Prostate gland (tissue), 2 donors: ENCODE measurements around the gene AKR1A1.

Experiments used
- POLR2A ChIP-seq: fragments of 450-650 bp; IDR thresholded peaks from one replicate; pipeline ENCODE4 v1.6.1; 2016; ENCODE audit warnings: antibody characterized with exemption, mild to moderate bottlenecking
- POLR2AphosphoS5 ChIP-seq: sonication (generic); formaldehyde crosslinking; IDR thresholded peaks from one replicate; pipeline ENCODE4 v1.6.1; 2017; ENCODE audit warnings: antibody characterized with exemption
- TF ChIP-seq, protein P1 (sequence below), 4 experiments: fragments of 200-600 bp in 2 of 4; fragments of 450-650 bp in 2 of 4; sonication (generic) in 2 of 4; IDR thresholded peaks; 1 replicate in 3 of 4; 2 replicates in 1 of 4; pipeline ENCODE4 v1.5.1; 2016 to 2019; ENCODE audit warnings: antibody characterized with exemption in 4 of 4, mild to moderate bottlenecking in 2 of 4, moderate library complexity in 2 of 4

DNA sequence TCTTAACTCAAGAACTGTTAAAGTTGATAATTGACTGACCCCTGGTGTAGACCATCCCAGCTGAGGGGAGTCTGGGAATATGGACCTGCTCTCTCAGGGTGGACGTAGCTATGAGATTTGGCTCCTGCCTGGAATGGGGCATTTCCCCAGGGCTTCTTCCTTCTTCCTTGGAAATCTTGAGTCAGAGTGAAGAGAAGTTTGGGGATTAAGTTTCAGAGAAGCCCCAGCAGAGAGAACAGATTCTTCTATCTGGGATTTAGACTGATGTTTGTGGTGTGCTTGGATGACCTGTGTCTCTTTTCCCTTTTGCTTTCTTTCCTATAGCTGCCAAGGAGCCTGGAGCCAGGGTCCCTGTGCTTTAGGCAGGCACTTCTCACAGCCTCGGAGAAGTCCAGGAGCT is 13.2 kb downstream of the AKR1A1 start:
- TF ChIP-seq POLR2A, result no peak
- TF ChIP-seq, protein P1, sequence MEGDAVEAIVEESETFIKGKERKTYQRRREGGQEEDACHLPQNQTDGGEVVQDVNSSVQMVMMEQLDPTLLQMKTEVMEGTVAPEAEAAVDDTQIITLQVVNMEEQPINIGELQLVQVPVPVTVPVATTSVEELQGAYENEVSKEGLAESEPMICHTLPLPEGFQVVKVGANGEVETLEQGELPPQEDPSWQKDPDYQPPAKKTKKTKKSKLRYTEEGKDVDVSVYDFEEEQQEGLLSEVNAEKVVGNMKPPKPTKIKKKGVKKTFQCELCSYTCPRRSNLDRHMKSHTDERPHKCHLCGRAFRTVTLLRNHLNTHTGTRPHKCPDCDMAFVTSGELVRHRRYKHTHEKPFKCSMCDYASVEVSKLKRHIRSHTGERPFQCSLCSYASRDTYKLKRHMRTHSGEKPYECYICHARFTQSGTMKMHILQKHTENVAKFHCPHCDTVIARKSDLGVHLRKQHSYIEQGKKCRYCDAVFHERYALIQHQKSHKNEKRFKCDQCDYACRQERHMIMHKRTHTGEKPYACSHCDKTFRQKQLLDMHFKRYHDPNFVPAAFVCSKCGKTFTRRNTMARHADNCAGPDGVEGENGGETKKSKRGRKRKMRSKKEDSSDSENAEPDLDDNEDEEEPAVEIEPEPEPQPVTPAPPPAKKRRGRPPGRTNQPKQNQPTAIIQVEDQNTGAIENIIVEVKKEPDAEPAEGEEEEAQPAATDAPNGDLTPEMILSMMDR (IDR thresholded peaks at IDR 0.05), result no peak
- TF ChIP-seq POLR2AphosphoS5, result no peak
